Left lung (tissue), 10 donors: ENCODE data around the gene JARID2. TPM values are rescaled to one million over a fixed set of nuclear protein-coding genes. Genes with fewer than 3 reads are reported as not detected.

Source experiments
- ATAC-seq: fragments of 200-7000 bp; cut with Tn5 transposase; one replicate; pipeline ENCODE4 v1.9.1; 2020; ENCODE audit warnings: moderate library complexity
- DNase-seq, 4 donors: peaks; one replicate each; pipeline ENCODE4 v3.0.0-alpha.2; 2013 to 2020
- H3K27ac ChIP-seq, 2 donors: fragments of 200-600 bp; sonication (generic) in 1 of 2; one replicate each; pipeline versions ENCODE4 v1.5.0 to v1.8.0; 2020 to 2021
- H3K27me3 ChIP-seq, 2 donors: fragments of 200-600 bp; sonication (generic) in 1 of 2; one replicate each; pipeline versions ENCODE4 v1.5.0 to v1.8.0; 2020 to 2021
- H3K36me3 ChIP-seq, 2 donors: fragments of 200-600 bp; sonication (generic) in 1 of 2; one replicate each; pipeline versions ENCODE4 v1.5.0 to v1.8.0; 2020 to 2021
- H3K4me1 ChIP-seq, 2 donors: fragments of 200-600 bp; one replicate each; pipeline ENCODE4 v1.8.0; 2021
- H3K4me3 ChIP-seq, 2 donors: fragments of 200-600 bp; sonication (generic) in 1 of 2; one replicate each; pipeline versions ENCODE4 v1.5.0 to v1.8.0; 2020 to 2021; ENCODE audit warnings: mild to moderate bottlenecking in 1 of 2
- H3K9me3 ChIP-seq, 2 donors: fragments of 200-600 bp; sonication (generic) in 1 of 2; one replicate each; pipeline versions ENCODE4 v1.5.0 to v1.8.0; 2020 to 2021
- CTCF ChIP-seq, 2 donors: fragments of 200-600 bp; sonication (generic) in 1 of 2; IDR thresholded peaks; one replicate each; pipeline versions ENCODE4 v1.5.0 to v1.8.0; 2021; ENCODE audit warnings: antibody characterized with exemption in 2 of 2
- intact Hi-C, 2 donors: fragments of 100-400 bp; cut with DNase I; formaldehyde crosslinking; loops; one replicate each; pipeline versions ENCODE4 v1.11.2 to v1.14.2; 2022
- polyA plus RNA-seq, 6 donors: library from polyadenylated mRNA; unstranded; fragments of 120-200 nt; gene quantifications; one replicate each; pipeline ENCODE4 v1.2.1, GENCODE V29; 2013; ENCODE audit not compliant: insufficient read length in 6 of 6
- total RNA-seq, 2 donors: library from RNA; stranded (reverse); fragmentation: NEBNext Ultra II Directional; extraction: Animal tissue kit (Norgen Biotek cat#: 25700); gene quantifications; one replicate each; pipeline ENCODE4 v1.2.1, GENCODE V29; 2021
- donor health status: DM: no; HTN: yes; CAD: no.
- donor health status: DM: no; HTN: no; CAD: no.

The JARID2 gene
- total and polyA plus RNA-seq, 8 donors, result 10.2 to 19.4 (median 17.8) TPM

- H3K27ac ChIP-seq, result no peak overlapping the region
These were observed 86.6 kb downstream of the JARID2 start for GRCh38 chr6:15332446-15332845.

DNA sequence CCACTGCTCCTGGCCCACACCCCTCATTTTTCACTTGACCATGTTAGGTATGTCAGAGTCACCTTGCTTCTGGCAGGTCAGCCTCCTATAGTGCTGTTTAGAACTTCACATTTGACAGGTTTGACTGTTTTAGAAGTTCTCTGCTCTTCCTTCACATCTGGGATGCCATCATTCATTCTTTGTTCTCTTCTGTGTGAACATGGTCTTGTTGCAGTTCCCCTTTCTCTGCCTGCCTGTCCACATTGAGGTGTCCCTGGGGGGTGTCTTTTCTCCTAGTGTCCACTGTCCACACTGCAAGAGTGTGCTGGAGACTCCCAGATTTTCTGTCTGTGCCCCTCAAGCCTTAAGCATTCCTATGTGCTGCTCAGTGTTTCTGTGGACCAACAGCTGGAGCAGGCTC lies 89.5 kb downstream of the JARID2 start:
- no peak overlapping the region for H3K4me3 ChIP-seq
- no peak overlapping the region for H3K27ac ChIP-seq
- intact Hi-C loops, result no loop called here
- TF ChIP-seq CTCF (IDR thresholded peaks at IDR 0.05), result no peak
- H3K4me1 ChIP-seq, result peaks cover 10 to 57% of the 10 kb centered on the region in 2 donors
- no peaks in the 10 kb centered on the region for H3K36me3 ChIP-seq
- DNase-seq (no peak), ATAC-seq (no peak)
- H3K9me3 ChIP-seq, result no peaks in the 10 kb centered on the region
- no peaks in the 10 kb centered on the region for H3K27me3 ChIP-seq

More at GRCh38 chr6:15332446-15332845, 86.6 kb downstream of the JARID2 start:
- Histone ChIP-seq H3K27me3 (no peaks in the 10 kb centered on the region), H3K9me3 (no peaks in the 10 kb centered on the region), H3K4me1 (peaks cover 25 to 54% of the 10 kb centered on the region in 2 donors), H3K4me3 (no peak overlapping the region), H3K36me3 (no peaks in the 10 kb centered on the region)
- ATAC-seq, result no peak
- no peak for TF ChIP-seq CTCF (IDR thresholded peaks at IDR 0.05)
- intact Hi-C loops, result no loop called here
- DNase-seq, result peak in 2 of 4 donors; percentile 47 to 79

- Histone ChIP-seq H3K4me3 (no peak overlapping the region), H3K27ac (no peak overlapping the region), H3K9me3 (no peaks in the 10 kb centered on the region), H3K36me3 (no peaks in the 10 kb centered on the region), H3K27me3 (no peaks in the 10 kb centered on the region), H3K4me1 (peaks cover 8 to 57% of the 10 kb centered on the region in 2 donors)
- ATAC-seq, result no peak
- intact Hi-C loops, result no loop called here
- TF ChIP-seq CTCF (IDR thresholded peaks at IDR 0.05), result no peak
- DNase-seq, result no peak
These were observed 90.0 kb downstream of the JARID2 start for GRCh38 chr6:15335916-15336315.

GRCh38 chr6:15336900-15337560 lies 91.2 kb downstream of the JARID2 start:
- H3K4me3 ChIP-seq, result no peak overlapping the region
- peaks cover 1 to 53% of the 10 kb centered on the region in 2 donors for H3K4me1 ChIP-seq
- no peaks in the 10 kb centered on the region for H3K9me3 ChIP-seq
- no peak for TF ChIP-seq CTCF (IDR thresholded peaks at IDR 0.05)
- DNase-seq, result no peak
- H3K27me3 ChIP-seq, result no peaks in the 10 kb centered on the region
- H3K27ac ChIP-seq, result peak overlapping the region in 1 of 2 donors; percentile 5
- intact Hi-C loops, result no loop called here
- H3K36me3 ChIP-seq, result no peaks in the 10 kb centered on the region
- ATAC-seq, result no peak

DNA sequence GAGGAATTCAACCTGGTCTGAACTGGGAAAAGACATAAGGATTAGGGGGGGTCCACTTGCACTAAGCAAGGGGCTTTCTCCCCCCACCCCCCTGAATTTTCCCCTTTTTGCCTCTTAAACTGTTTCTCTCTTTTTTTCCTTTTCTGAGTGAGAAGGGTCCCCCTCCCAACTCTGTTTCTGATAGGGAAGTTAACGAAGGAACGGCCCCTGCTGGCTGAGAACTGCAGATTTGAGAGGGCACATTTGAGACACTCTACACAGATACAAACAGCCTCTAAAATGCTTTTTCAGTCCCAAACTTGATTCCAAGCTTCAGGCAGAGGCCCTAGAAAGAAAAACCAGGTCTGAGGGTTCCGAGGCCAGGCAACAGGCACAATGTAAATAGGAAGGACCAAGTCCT lies 91.7 kb downstream of the JARID2 start:
- Histone ChIP-seq H3K27me3 (no peaks in the 10 kb centered on the region), H3K9me3 (no peaks in the 10 kb centered on the region), H3K36me3 (no peaks in the 10 kb centered on the region), H3K4me1 (peaks cover 0 to 50% of the 10 kb centered on the region in 2 donors), H3K4me3 (no peak overlapping the region), H3K27ac (peak overlapping the region in 1 of 2 donors; percentile 5)
- TF ChIP-seq CTCF (IDR thresholded peaks at IDR 0.05), result no peak
- DNase-seq (no peak), ATAC-seq (no peak)
- intact Hi-C loops, result no loop called here
